ENCODE data around the gene SMARCB1.
"Not testable (repeated sequence)": the region's sequence is repeated elsewhere in the genome, so short reads cannot be mapped to it uniquely, and the experiment has no call there.

The SMARCB1 gene

DNA sequence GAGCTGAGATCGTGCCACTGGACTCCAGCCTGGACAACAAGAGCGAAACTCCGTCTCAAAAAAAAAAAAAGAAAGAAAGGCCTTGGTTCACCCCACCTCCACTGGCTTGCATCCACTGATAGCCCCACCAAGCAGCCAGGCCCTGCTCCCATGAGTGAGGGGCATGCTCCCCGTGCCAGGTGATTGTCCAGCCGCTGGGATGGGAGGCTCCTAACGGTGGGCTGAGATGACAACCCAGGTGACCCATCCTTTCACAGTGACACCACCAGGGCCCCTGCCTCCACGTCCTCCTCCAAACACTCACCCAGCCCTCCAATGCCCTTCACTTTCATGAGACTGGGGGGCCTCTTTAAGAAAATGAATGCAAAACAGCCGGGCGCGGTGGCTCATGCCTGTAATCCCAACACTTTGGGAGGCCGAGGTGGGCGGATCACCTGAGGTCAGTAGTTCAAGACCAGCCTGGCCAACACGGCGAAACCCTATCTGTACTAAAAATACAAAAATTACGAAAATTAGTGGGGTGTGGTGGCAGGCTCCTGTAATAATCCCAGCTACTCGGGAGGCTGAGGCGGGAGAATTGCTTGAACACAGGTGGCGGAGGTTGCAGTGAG is 60.6 kb downstream of the SMARCB1 start:
- no peak for DNase-seq

GRCh38 chr22:23847991-23848864 is 61.5 kb downstream of the SMARCB1 start:
- no peak for DNase-seq

- DNase-seq, result peak; percentile 77
Measured at GRCh38 chr22:23849009-23850006, 62.5 kb downstream of the SMARCB1 start.

GRCh38 chr22:23850136-23850611 is 63.4 kb downstream of the SMARCB1 start:
- no peak for DNase-seq

DNA sequence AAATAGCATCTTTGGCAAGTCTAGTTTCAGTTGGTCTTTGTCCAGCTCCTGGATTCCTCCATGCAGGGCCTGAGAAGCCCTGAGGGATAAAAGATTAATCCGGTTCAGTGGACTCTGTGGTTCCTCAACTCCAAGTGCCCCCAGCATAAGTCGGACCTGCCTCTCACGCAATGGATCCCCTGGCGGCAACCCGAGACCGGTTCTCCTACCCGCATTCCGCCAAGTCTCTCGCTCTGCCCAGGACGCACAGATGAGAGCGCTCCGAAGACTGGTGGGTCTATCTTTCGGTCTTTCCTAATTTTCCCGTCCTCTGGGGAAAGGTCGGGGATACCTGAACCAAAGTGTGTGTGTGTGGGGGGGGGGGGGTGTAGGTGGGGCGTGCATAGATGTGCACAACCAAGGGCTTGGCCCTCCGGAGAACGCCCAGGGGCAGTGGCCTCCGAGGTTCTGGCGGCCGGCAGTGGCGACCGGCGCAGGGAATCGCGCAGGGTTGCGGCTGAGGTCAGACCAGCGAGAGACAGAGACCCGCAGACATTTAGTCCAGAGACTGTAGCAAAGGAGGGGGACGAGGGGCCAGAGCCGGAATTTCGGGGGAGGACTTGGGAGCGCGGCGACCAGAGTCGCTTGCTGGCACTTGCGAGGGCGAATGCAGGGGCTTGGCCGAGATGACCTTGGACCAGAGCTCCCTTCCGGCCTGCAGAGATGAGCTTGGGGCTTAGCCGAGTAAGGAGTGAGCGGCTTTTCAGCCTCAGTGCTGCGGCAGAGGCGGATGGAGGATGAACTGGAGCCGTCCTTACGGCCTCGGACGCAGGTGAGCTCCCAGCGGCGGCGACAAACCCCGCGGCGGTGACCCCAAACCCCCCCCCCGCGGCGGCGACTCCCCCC is 70.2 kb downstream of the SMARCB1 start:
- no peak for DNase-seq

DNA sequence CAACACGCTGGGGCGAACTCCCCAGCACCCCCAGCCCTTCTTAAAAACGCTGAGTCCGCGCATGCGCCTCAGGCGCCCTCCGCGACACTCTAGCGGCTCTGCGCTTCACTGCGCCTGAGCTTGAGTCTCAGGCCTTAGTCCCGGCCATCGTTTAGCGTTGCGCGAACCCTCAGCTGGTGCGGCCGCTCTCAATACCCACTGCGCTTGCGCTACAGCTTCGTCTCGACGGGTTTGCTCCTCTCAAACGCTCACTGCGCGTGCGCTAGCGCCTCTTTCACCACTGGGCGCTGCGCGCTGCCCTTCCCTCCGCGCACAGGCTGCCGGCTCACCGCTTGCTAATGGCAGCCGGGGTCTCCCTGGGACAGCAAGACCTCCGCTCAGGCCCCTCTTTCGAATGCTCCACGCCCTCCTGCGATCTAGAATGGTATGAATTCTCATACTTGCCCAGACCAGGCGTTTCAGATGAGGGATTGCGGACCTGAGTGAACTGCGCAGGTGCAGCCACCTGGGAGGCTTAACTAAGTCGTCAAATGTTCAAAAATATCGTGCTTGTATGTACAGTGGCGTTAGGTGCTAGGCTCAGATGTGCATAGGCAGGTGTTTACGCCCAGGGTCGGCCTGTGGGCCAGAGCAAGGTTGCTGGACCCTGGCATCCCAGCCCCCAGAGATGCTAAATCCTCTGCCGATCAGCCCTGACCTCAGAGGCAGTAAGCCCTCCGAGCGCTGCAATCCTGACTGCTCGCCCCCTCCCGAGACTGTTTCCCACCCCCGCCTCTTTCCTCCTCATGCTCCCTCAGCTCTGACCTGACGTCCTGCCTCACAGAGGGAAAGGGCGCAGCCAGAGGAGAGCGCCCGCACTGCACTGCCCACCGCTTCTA is 71.1 kb downstream of the SMARCB1 start, which contains the start of gene SLC2A11:
Gene SLC2A11, plus strand, starts transcription at position 270 of the 878 bp plus-strand sequence. Its CDS starts 125 bp downstream, at position 395.
- DNase-seq, result peak; percentile 89

DNA sequence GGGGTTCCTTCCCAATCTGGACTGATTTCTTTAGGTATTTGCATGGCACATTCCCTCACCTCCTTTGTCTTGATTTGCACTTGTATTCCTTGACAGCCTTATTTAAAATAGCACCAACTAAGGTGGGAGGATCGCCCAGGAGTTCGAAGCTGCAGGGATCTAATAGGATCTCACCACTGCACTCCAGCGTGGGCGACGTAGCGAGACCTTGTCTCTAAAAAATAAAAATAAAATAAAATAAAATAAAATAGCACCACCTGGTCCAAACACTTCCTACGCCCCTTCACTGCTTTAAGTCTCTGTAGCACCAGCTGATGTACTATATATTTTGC is 71.7 kb downstream of the SMARCB1 start:
- DNase-seq, result no peak

GRCh38 chr22:23859201-23859600 is 72.4 kb downstream of the SMARCB1 start:
- DNase-seq, result no peak

- DNase-seq, result not testable (repeated sequence)
Measured at GRCh38 chr22:23860187-23860586, 73.4 kb downstream of the SMARCB1 start.

DNA sequence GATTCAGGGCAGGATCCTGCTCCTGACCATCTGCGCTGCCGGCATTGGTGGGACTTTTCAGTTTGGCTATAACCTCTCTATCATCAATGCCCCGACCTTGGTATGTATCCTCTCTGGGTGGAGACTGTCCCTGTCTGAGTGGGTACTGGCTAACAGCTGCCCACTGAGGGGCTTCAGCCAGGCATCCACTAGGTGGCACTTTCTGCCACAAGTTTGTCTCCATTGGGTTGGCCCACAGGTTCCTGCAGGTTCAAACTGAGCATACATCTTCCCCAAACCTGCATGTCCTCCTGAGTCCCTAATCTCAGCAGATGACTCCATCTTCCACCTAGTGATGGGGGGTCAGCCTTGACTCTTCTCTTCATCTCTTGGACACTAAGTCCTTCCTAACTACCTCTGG is 75.3 kb downstream of the SMARCB1 start:
- no peak for DNase-seq

GRCh38 chr22:23864499-23865154 is 77.9 kb downstream of the SMARCB1 start:
- DNase-seq, result not testable (repeated sequence)

- DNase-seq, result no peak
Measured at GRCh38 chr22:23868580-23868979, 81.8 kb downstream of the SMARCB1 start.

GRCh38 chr22:23874871-23875270 is 88.1 kb downstream of the SMARCB1 start:
- DNase-seq, result no peak

DNA sequence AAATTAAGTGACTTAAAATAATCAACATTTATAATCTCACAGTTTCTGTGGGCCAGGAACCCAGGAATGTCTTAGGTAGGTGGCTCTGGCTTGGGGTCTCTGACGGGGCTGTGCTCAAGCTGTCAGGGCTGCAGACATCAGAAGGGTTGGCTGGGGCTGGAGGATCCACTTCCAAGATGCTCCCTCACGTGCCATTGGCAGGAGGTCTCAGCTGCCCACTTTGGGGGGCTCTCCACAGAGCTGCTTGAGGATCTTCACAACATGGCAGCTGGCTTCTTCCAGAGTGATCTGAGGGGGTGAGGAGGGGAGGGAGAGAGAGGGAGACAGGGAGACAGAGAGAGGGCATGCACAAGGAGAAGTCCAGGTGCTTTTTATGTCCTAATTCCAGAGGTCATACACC is 89.0 kb downstream of the SMARCB1 start:
- no peak for DNase-seq

- no peak for DNase-seq
Measured at GRCh38 chr22:23877566-23877965, 90.8 kb downstream of the SMARCB1 start.

DNA sequence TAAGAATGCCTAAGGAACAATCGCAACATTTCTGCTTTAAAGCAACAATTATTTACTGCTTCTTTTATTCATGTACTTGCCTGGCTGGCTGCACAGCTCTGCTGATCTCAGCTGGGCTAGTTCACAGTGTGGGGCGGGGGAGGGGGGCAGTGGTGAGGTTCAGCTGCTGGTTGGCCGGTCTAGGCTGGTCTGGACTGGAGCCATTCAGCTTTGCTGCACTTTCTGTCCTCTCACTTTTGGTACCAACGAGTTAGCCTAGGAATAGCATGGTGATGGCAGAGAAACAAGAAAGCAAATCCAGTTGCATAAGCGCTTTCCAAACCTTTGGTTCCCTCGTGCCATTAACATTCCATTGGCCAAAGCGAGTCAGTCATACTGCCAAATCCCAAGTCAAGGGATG is 91.5 kb downstream of the SMARCB1 start:
- no peak for DNase-seq

DNA sequence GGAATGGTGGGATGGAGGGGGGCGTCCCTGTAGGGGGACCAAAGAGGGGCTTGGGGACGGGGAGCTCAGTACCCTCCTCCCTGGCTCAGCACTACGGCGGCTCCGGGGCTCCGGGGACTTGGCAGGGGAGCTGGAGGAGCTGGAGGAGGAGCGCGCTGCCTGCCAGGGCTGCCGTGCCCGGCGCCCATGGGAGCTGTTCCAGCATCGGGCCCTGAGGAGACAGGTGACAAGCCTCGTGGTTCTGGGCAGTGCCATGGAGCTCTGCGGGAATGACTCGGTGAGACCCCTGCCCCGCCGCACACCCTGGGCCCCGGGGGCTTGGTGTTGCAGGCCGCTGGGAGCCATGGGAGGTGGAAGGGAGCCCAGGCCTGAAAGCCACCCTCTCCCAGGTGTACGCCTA is 95.6 kb downstream of the SMARCB1 start:
- no peak for DNase-seq

DNA sequence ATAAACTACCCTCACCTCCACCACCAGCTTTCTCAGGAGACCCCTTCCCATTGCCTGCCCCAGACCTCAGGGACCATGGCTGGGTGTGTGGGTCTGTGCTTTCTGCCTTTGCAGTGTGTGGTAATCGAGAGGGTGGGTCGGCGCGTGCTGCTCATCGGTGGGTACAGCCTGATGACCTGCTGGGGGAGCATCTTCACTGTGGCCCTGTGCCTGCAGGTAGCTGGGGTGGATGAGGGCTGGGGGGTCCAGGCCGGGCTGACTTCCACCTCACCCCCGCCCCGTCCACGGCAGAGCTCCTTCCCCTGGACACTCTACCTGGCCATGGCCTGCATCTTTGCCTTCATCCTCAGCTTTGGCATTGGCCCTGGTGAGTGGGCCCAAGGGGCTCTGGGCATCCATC is 96.9 kb downstream of the SMARCB1 start:
- no peak for DNase-seq

GRCh38 chr22:23884140-23884539 is 97.4 kb downstream of the SMARCB1 start:
- no peak for DNase-seq
